Measurements from ENCODE around the gene GK. TPM values are rescaled to one million over a fixed set of nuclear protein-coding genes. Genes with fewer than 3 reads are reported as not detected.
"Not testable (repeated sequence)": the region's sequence is repeated elsewhere in the genome, so short reads cannot be mapped to it uniquely, and the experiment has no call there.

The GK gene
- total and polyA plus RNA-seq, 10 donors, result 3.5 to 55.4 (median 18.1) TPM

DNA sequence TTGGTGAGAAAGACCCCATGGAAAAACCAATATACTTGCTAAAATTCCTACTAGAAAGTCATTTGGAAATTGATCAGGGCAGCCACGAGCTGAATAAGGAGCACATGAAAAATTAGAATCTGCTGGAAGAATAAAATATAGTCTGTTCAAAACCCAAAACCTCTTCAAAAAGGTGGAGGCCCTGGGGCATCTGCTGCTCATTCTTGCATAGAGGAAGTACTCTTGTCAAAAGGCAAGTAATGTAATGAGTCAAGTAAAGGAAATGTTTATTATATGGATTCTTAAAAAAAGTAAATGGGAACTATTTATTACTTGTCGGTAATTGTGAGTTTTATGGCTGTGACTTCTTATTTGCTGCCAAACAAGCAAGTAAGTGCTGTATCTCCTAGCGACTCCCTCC is 109.5 kb downstream of the GK start:
- no peak for TF ChIP-seq POLR2A (IDR thresholded peaks at IDR 0.05)
- Histone ChIP-seq H3K9me3 (peaks cover 0 to 6% (median 0%) of the 10 kb centered on the region in 8 donors), H3K4me1 (no peaks in the 10 kb centered on the region), H3K27ac (no peak overlapping the region), H3K4me3 (no peak overlapping the region), H3K27me3 (replicated peaks in 1 of 7) (no peaks in the 10 kb centered on the region), H3K36me3 (no peaks in the 10 kb centered on the region)
- intact Hi-C loops (cut with DNase I; ENCODE audit: low total_unique reads), result no loop called here
- DNase-seq, result no peak
- 32 to 43% (median 38%) methylated on average over 3 of the region's 3 CpGs for WGBS, 5 donors

DNA sequence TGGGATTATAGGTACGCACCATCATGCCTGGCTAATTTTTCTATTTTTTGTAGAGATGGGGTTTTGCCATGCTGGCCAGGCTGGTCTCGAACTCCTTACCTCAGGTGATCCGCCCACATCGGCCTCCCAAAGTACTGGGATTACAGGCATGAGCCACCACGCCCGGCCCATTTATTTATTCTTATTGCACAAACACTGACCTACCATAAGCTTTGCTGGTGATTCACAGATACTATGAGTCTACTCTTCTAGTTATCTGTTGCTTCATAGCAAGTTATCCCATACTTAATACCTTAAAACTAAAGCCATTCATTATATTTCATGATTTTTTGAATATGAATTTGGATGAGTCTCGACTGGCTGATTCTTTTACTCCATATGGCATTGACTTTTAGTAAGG is 120.5 kb downstream of the GK start:
- H3K27me3 ChIP-seq (replicated peaks in 1 of 7); DNase-seq; intact Hi-C loops (cut with DNase I; ENCODE audit: low total_unique reads); H3K4me3 ChIP-seq; H3K27ac ChIP-seq; H3K4me1 ChIP-seq; H3K9me3 ChIP-seq; H3K36me3 ChIP-seq: not testable (repeated sequence)
- 89 to 95% (median 93%) methylated on average over 7 of the region's 7 CpGs for WGBS, 5 donors

DNA sequence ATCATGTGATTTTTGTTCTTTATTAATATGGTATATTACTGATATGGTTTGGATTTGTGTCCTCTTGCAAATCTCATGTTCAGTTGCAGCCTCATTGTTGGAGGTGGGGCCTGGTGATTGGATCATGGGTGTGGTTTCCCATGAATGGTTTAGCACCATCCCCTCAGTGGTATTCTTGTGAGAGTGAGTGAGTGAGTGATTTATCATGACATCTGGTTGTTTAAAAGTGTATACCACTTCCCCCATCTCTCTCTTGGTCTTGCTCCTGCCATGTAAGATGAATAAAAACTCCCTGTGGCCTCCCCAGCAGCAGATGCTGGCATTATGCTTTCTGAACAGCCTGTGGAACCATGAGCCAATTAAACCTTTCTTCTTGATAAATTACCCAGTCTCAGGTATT is 124.4 kb downstream of the GK start:
- H3K36me3 ChIP-seq, result no peaks in the 10 kb centered on the region
- no peak overlapping the region for H3K4me3 ChIP-seq
- H3K9me3 ChIP-seq, result no peaks in the 10 kb centered on the region
- no peaks in the 10 kb centered on the region for H3K4me1 ChIP-seq
- TF ChIP-seq POLR2A (IDR thresholded peaks at IDR 0.05), result no peak
- no peak for TF ChIP-seq POLR2AphosphoS5 (IDR thresholded peaks at IDR 0.05)
- TF ChIP-seq, protein P1, sequence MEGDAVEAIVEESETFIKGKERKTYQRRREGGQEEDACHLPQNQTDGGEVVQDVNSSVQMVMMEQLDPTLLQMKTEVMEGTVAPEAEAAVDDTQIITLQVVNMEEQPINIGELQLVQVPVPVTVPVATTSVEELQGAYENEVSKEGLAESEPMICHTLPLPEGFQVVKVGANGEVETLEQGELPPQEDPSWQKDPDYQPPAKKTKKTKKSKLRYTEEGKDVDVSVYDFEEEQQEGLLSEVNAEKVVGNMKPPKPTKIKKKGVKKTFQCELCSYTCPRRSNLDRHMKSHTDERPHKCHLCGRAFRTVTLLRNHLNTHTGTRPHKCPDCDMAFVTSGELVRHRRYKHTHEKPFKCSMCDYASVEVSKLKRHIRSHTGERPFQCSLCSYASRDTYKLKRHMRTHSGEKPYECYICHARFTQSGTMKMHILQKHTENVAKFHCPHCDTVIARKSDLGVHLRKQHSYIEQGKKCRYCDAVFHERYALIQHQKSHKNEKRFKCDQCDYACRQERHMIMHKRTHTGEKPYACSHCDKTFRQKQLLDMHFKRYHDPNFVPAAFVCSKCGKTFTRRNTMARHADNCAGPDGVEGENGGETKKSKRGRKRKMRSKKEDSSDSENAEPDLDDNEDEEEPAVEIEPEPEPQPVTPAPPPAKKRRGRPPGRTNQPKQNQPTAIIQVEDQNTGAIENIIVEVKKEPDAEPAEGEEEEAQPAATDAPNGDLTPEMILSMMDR (IDR thresholded peaks at IDR 0.05 in 8 of 11, conservative IDR thresholded peaks at IDR 0.05 in 3 of 11), result no peak
- no peak for DNase-seq
- intact Hi-C loops (cut with DNase I; ENCODE audit: low total_unique reads), result no loop called here
- H3K27ac ChIP-seq, result no peak overlapping the region
- H3K27me3 ChIP-seq (replicated peaks in 1 of 7), result peaks cover 0 to 7% (median 0%) of the 10 kb centered on the region in 7 donors

DNA sequence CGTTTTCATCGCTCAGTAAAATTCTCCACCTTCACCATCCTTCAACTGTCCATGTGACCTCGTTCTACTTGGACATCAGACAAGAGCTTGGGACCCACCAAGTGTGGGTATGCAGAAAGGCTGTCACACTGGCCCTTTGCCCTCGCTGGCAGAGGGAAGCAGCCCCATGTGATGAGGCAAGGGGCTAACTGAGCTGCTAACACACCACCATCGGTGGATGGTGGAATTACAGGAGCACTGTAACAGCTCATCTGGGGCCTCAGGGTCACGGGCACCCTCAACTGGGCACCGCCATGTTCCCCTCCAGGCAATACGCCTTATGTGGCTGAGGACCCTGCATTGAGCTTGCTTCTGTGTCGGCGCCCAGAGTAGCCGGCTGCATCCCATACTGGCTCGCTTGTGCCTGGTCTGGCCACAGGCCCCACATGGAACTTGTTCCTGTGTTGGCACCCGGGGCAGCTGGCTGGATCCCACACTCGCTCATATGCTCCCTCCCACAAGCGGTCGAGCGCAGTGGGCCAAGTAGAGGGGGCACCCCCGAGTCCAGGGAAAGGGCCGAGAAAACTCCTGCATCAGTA is 126.3 kb downstream of the GK start:
- Histone ChIP-seq H3K36me3 (no peaks in the 10 kb centered on the region), H3K9me3 (no peaks in the 10 kb centered on the region), H3K4me1 (no peaks in the 10 kb centered on the region), H3K27me3 (replicated peaks in 1 of 7) (peaks cover 0 to 7% (median 0%) of the 10 kb centered on the region in 7 donors), H3K4me3 (no peak overlapping the region), H3K27ac (no peak overlapping the region)
- 85 to 95% (median 92%) methylated on average over 13 to 19 of the region's 19 CpGs for WGBS, 5 donors
- intact Hi-C loops (cut with DNase I; ENCODE audit: low total_unique reads), result no loop called here
- TF ChIP-seq POLR2A (IDR thresholded peaks at IDR 0.05) (no peak), POLR2AphosphoS5 (IDR thresholded peaks at IDR 0.05) (no peak)
- TF ChIP-seq, protein P1 (IDR thresholded peaks at IDR 0.05 in 8 of 11, conservative IDR thresholded peaks at IDR 0.05 in 3 of 11), result no peak
- no peak for DNase-seq

Small RNA genes lying within 50 kb of the gene (small RNA-seq; reads per million reads assigned to genes)
- gene CKS1BP6, result 0 reads per million in 4 donors

Other genes with a start within 250 kb of the GK start
- 10 to 100 TPM; 10.5 to 23.4 (median 11.5) TPM for gene TASL, start 75.7 kb upstream of the GK start, total RNA-seq
- 1 to 10 TPM; 6.5 to 8.5 (median 7.6) TPM for gene TASL, start 75.7 kb upstream of the GK start, polyA plus RNA-seq
- gene TAB3, start 235.8 kb downstream of the GK start, total RNA-seq, result 10 to 100 TPM; 17.7 to 52.5 (median 23.8) TPM
- 1 to 10 TPM; 5.5 to 7.3 (median 6.8) TPM for gene TAB3, start 235.8 kb downstream of the GK start, polyA plus RNA-seq

Measured in spleen (tissue), 11 donors.